Natural killer cell (primary cell): ENCODE data around the gene PRKG1. TPM values are rescaled to one million over a fixed set of nuclear protein-coding genes. Genes with fewer than 3 reads are reported as not detected.

Experiments used
- ATAC-seq, 3 donors: fragments of 150-1000 bp in 2 of 3; fragments of 200-7000 bp in 1 of 3; cut with Tn5 transposase; 1 replicate in 1 of 3; 2 replicates in 2 of 3; pipeline ENCODE4 v1.10.0; 2021; ENCODE audit warnings: mild to moderate bottlenecking in 2 of 3, moderate library complexity in 2 of 3
- DNase-seq, 2 donors: peaks; one replicate each; pipeline versions ENCODE4 v3.0.0 to v3.0.0-alpha.2; 2013 to 2021; ENCODE audit warnings: mixed read lengths in 1 of 2
- H3K27ac ChIP-seq: one replicate; pipeline ENCODE4 v1.5.1; 2013; ENCODE audit warnings: mild to moderate bottlenecking, low read length
- H3K27me3 ChIP-seq: one replicate; pipeline ENCODE4 v1.6.1; 2013; ENCODE audit warnings: low read length; ENCODE audit not compliant: control insufficient read depth, insufficient read depth
- H3K36me3 ChIP-seq: one replicate; pipeline ENCODE4 v1.6.1; 2013; ENCODE audit warnings: low read length; ENCODE audit not compliant: control insufficient read depth, insufficient read depth
- H3K4me1 ChIP-seq: one replicate; pipeline ENCODE4 v1.6.1; 2013; ENCODE audit warnings: low read length; ENCODE audit not compliant: control insufficient read depth, insufficient read depth
- H3K4me3 ChIP-seq: one replicate; pipeline ENCODE4 v1.5.1; 2013; ENCODE audit warnings: low read length
- H3K9me3 ChIP-seq: one replicate; pipeline ENCODE4 v1.6.1; 2013; ENCODE audit warnings: low read length; ENCODE audit not compliant: control insufficient read depth, insufficient read depth
- H3K27ac Mint-ChIP-seq, 2 donors: one replicate each; pipeline ENCODE4 v1.8.0; 2022; ENCODE audit warnings: mild to moderate bottlenecking in 2 of 2, mixed read lengths in 2 of 2, moderate library complexity in 1 of 2
- H3K27me3 Mint-ChIP-seq, 2 donors: one replicate each; pipeline ENCODE4 v1.8.0; 2022; ENCODE audit warnings: low read depth in 2 of 2, mixed read lengths in 2 of 2
- H3K36me3 Mint-ChIP-seq: one replicate; pipeline ENCODE4 v1.8.0; 2022; ENCODE audit warnings: mixed read lengths
- H3K4me1 Mint-ChIP-seq, 2 donors: one replicate each; pipeline ENCODE4 v1.8.0; 2022; ENCODE audit warnings: mixed read lengths in 2 of 2
- H3K4me3 Mint-ChIP-seq: one replicate; pipeline ENCODE4 v1.8.0; 2022; ENCODE audit warnings: mild to moderate bottlenecking, moderate library complexity, mixed read lengths
- H3K9me3 Mint-ChIP-seq, 2 donors: one replicate each; pipeline ENCODE4 v1.8.0; 2022; ENCODE audit warnings: mixed read lengths in 2 of 2
- WGBS: methylation state at CpG from one replicate; pipeline ENCODE4 v1.1.7; 2013; ENCODE audit warnings: missing lambda C conversion rate; ENCODE audit not compliant: insufficient coverage; 5-methylcytosine and 5-hydroxymethylcytosine counted together
- intact Hi-C: fragments of 100-400 bp; cut with micrococcal nuclease; formaldehyde crosslinking; loops from one replicate; pipeline ENCODE4 v1.14.2; 2022
- total RNA-seq, 4 donors: library from RNA; stranded (reverse); fragments of 120-200 nt in 1 of 4; gene quantifications; one replicate each; pipeline versions ENCODE4 v1.2.3 to v1.2.4, GENCODE V29; 2013 to 2022
- TF ChIP-seq, protein P1 (sequence below): fragments of 200-600 bp; IDR thresholded peaks from one replicate; pipeline ENCODE4 v1.8.0; 2022; ENCODE audit warnings: antibody characterized with exemption

Gene PRKG1
- total RNA-seq, 3 donors from 2014 or later (not counting 1 experiment from before 2014, with no cell fraction given): 0.23 to 0.41 (median 0.35) TPM

DNA sequence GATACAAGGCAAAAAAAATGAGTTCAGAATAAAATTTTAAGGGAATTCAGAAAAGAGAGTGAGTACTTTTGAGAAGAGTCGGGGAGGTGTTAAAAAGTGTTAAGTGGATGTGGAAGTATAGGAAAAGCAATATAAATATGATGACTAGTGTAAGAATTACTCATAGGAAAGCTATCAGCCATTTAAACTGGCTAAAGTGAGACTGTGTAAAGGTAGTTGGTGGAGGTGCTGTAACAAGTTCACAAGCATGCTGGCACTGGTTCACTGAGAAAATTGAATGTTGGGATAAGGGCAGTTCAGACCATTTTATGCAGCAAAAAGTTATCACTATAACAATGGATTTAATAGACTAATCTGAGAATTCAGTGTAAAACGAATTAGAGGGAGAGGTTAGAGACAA lies 1060.8 kb downstream of the PRKG1 start:
- no peaks in the 10 kb centered on the region for H3K4me1 ChIP-seq

DNA sequence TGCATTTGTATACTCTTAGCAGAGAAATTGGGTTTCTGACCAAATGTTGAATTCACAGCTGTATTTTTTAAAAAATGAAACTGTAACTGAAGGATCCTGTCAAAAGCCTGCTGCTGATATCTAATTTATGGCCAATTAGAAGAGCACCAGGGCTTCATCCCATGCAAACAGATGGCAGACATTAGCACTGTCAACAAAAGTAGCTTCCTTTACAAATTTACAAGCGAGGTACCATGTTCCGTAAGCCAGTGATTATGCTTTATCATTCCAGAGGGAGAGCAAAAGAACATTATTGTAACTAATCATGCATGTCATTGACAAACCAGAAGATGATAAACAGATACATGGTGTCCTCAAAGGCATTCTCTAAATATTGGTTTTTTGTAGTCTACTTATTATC lies 1062.6 kb downstream of the PRKG1 start:
- DNase-seq: no peak
- Mint-ChIP-seq H3K27ac (no peak overlapping the region), H3K4me3 (no peak overlapping the region), H3K9me3 (no peaks in the 10 kb centered on the region), H3K27me3 (no peaks in the 10 kb centered on the region), H3K4me1 (no peaks in the 10 kb centered on the region), H3K36me3 (no peaks in the 10 kb centered on the region)
- Histone ChIP-seq H3K4me3 (no peak overlapping the region), H3K27me3 (no peaks in the 10 kb centered on the region), H3K9me3 (no peaks in the 10 kb centered on the region), H3K36me3 (no peaks in the 10 kb centered on the region), H3K27ac (no peak overlapping the region), H3K4me1 (no peaks in the 10 kb centered on the region)
- WGBS: 85% methylated on average over 2 of the region's 2 CpGs
- TF ChIP-seq, protein P1, sequence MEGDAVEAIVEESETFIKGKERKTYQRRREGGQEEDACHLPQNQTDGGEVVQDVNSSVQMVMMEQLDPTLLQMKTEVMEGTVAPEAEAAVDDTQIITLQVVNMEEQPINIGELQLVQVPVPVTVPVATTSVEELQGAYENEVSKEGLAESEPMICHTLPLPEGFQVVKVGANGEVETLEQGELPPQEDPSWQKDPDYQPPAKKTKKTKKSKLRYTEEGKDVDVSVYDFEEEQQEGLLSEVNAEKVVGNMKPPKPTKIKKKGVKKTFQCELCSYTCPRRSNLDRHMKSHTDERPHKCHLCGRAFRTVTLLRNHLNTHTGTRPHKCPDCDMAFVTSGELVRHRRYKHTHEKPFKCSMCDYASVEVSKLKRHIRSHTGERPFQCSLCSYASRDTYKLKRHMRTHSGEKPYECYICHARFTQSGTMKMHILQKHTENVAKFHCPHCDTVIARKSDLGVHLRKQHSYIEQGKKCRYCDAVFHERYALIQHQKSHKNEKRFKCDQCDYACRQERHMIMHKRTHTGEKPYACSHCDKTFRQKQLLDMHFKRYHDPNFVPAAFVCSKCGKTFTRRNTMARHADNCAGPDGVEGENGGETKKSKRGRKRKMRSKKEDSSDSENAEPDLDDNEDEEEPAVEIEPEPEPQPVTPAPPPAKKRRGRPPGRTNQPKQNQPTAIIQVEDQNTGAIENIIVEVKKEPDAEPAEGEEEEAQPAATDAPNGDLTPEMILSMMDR: no peak
- intact Hi-C loops: no loop called here
- no peak for ATAC-seq

More for the DNA sequence above, 1060.8 kb downstream of the PRKG1 start:
- Histone ChIP-seq H3K36me3 (no peaks in the 10 kb centered on the region), H3K27ac (no peak overlapping the region), H3K9me3 (no peaks in the 10 kb centered on the region), H3K27me3 (no peaks in the 10 kb centered on the region), H3K4me3 (no peak overlapping the region)
- TF ChIP-seq, protein P1: no peak
- 76% methylated on average over 2 of the region's 2 CpGs for WGBS
- intact Hi-C loops: no loop called here
- no peaks in the 10 kb centered on the region for H3K9me3 Mint-ChIP-seq
- no peaks in the 10 kb centered on the region for H3K36me3 Mint-ChIP-seq
- H3K27me3 Mint-ChIP-seq: no peaks in the 10 kb centered on the region
- DNase-seq: no peak
- H3K4me1 Mint-ChIP-seq: no peaks in the 10 kb centered on the region
- no peak overlapping the region for H3K27ac Mint-ChIP-seq
- no peak for ATAC-seq
- no peak overlapping the region for H3K4me3 Mint-ChIP-seq

DNA sequence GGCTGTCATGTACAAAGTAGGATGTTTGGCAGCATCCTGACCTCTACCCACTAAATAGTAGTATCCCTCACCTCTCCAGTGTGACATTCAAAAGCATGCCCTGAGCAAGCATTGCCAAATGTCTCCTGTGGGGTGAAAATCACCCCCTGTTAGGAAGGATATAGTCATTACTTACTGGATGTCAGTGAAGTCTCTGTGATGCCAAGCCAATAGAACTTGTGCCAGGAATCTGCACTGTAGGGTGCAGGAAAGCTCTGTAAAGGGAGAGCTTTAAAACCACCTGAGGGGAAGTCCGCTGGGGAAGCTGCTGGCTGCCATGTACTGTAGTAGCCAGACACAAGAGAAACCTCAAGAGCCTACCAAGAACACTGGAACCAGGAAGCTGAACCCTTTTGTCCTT lies 1069.1 kb downstream of the PRKG1 start:
- Mint-ChIP-seq H3K36me3 (no peaks in the 10 kb centered on the region), H3K27ac (no peak overlapping the region), H3K27me3 (no peaks in the 10 kb centered on the region), H3K9me3 (peaks cover 5 to 6% of the 10 kb centered on the region in 2 donors), H3K4me3 (no peak overlapping the region), H3K4me1 (no peaks in the 10 kb centered on the region)
- Histone ChIP-seq H3K9me3 (no peaks in the 10 kb centered on the region), H3K27me3 (no peaks in the 10 kb centered on the region), H3K36me3 (no peaks in the 10 kb centered on the region), H3K4me3 (no peak overlapping the region), H3K27ac (no peak overlapping the region), H3K4me1 (no peaks in the 10 kb centered on the region)
- no peak for DNase-seq
- 69% methylated on average over 1 of the region's 1 CpG for WGBS
- no peak for ATAC-seq
- TF ChIP-seq, protein P1: no peak
- intact Hi-C loops: loop anchor here (10.0 kb wide), 1 partner anchor 61 kb away; no protein-coding TSS in a partner anchor

DNA sequence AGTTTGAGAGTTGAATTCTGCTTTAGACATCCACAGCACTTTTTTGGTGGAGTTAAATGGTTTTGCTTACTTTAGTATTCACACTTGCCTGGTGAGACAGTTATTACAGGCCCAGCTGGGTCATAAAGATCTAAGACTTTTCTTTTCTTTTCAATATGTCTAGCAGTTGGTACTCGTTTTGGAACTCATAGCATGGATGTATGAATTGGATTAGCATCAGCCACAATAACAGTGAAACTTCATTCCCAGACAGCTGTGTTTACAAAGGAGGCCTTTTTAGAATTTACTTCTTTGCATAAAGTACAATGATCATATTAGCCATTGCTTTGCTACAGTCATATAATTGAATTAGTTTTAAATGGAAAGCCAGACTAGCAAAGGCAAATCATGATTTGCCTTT lies 1071.3 kb downstream of the PRKG1 start:
- H3K27me3 ChIP-seq: no peaks in the 10 kb centered on the region
- Mint-ChIP-seq H3K27ac (no peak overlapping the region), H3K9me3 (peaks cover 5 to 10% of the 10 kb centered on the region in 2 donors), H3K4me1 (no peaks in the 10 kb centered on the region), H3K4me3 (no peak overlapping the region), H3K27me3 (no peaks in the 10 kb centered on the region), H3K36me3 (no peaks in the 10 kb centered on the region)
- TF ChIP-seq, protein P1: no peak
- WGBS: no CpG with 5 or more reads among the region's 1 CpG
- no peak overlapping the region for H3K27ac ChIP-seq
- intact Hi-C loops: loop anchor here (10.0 kb wide), 1 partner anchor 59 kb away; no protein-coding TSS in a partner anchor
- no peak for ATAC-seq
- no peak for DNase-seq
- no peaks in the 10 kb centered on the region for H3K4me1 ChIP-seq
- H3K9me3 ChIP-seq: no peaks in the 10 kb centered on the region
- H3K36me3 ChIP-seq: no peaks in the 10 kb centered on the region
- no peak overlapping the region for H3K4me3 ChIP-seq
